Frontal cortex (tissue), 4 donors: ENCODE results near the gene TOE1. TPM values are rescaled to one million over a fixed set of nuclear protein-coding genes. Genes with fewer than 3 reads are reported as not detected.
"Not testable (repeated sequence)": the region's sequence is repeated elsewhere in the genome, so short reads cannot be mapped to it uniquely, and the experiment has no call there.

Source experiments
- DNase-seq, 2 donors: peaks; one replicate each; pipeline ENCODE4 v3.0.0; 2012; ENCODE audit warnings: low spot score in 2 of 2
- FAIRE-seq: peaks from 2 replicates; lab custom pipeline; 2012; peaks lifted over from hg19 to GRCh38; lab: Jason Lieb, UNC
- total RNA-seq: library from RNA; depleted of rRNA; stranded (reverse); fragments of >200 nt; gene quantifications from one replicate; pipeline ENCODE4 v1.2.3, GENCODE V29; 2014
- donor health status: control.
- donor health status: control.
- donor health status: control.

Gene TOE1
- total RNA-seq, 1 donor from 2014 or later: 7.3 TPM

GRCh38 chr1:45348966-45349677 is 9.2 kb downstream of the TOE1 start:
- FAIRE-seq: no peak
- no peak for DNase-seq

DNA sequence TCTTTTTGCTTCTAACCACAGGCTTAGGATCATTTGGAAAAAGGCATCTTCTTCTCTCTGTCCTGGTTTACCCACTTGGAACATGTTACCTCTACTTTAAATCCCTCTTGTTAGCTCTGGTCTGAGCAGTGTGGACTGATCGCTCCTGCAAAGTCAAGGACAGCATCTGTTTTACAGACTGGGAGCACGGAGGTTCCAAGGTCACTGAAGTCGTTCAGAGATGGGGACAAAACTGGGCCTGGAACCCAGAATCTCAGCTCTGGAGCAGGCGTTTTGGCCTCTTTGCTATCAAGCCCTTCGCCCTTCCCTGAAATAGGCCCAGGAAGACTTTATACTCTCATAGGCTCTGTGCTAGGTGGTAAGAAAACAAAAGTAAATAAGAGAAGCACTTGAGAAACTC is 11.5 kb downstream of the TOE1 start:
- FAIRE-seq (no peak), DNase-seq (no peak)

DNA sequence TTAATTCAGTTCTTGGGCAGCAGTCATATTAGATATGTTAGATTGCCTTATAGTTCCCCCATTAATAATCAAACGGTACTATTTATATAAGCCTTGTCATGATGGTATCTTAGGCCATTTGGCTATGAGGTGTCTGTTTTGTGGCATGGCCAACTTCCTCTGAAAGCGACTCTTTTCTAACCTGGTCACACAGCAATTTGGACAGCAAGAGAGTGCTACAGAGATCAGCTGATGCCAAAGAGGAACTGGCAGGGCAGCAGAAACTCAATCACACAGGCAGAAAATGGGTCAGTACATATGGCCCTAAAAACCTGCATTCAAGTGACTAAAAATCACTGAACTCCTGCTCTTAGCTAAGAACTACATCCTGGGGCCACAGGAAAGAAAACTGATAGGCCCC is 13.7 kb downstream of the TOE1 start:
- DNase-seq (no peak), FAIRE-seq (no peak)

DNA sequence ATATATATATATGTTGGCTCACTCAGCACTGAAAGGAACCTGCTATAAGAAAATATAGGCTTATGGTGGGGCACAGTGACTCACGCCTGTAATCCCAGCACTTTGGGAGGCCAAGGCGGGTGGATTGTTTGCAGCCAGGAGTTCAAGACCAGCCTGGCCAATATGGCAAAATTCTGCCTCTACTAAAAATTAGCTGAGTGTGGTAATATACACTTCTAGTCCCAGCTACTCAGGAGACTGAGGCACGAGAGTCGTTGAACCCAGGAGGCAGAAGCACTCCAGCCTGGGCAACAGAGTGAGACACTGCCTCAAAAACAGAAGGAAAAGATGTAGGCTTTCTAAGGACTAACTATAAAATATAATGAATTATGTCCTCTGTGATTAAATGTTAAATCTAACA is 14.9 kb downstream of the TOE1 start:
- DNase-seq (no peak), FAIRE-seq (no peak)

GRCh38 chr1:45355683-45356082 is 15.7 kb downstream of the TOE1 start:
- no peak for FAIRE-seq

DNA sequence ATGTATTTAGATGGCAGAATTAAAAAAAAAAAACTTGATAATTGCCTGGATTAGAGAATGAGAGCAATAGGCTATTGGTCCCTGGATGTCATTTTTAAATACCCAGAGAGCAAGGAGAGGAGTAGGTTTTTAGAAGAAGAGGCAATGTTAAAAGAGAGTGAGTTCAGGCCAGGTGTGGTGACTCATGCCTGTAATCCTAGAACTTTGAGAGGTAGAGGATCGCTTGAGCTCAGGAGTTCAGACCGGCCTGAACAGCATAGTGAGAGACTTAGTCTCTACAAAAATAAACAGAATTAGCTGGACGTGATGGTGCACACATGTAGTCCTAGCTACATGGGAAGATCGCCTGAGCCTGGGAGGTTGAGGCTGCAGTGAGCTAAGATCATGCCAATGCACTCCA is 16.2 kb downstream of the TOE1 start:
- no peak for DNase-seq
- FAIRE-seq: no peak

More at GRCh38 chr1:45355683-45356082, 15.7 kb downstream of the TOE1 start:
- no peak for DNase-seq

DNA sequence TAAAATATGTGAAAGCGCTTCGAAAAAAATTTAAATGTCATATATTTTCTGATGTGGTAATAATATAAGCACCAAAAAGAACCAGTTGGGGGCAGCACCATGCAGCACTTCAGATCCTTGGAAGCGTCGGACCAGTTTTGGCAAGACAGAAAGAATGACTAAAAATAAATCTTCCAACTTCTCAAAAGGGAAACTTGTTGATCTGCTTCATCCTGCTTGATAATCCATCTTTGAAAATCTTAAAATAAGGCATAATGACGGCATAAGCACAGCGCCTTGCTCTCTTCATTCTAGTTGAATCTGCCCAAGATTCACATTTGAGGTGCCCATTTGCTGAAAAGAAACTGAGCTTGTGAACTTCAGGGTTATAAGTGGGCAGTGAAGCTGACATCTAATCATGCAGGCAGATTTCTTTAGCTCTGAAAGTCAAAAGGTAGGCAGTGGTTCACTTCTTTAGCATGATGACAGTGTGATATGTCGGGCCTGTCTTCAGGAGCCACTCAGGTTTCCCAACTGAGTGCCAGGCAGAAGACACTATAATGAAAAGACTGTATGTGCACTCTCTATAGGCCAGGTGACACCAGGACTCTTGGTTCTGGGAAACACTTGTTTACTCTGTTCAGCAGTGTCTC is 20.0 kb downstream of the TOE1 start:
- DNase-seq (peak in 1 of 2 donors; percentile 32), FAIRE-seq (peak; percentile 93)

DNA sequence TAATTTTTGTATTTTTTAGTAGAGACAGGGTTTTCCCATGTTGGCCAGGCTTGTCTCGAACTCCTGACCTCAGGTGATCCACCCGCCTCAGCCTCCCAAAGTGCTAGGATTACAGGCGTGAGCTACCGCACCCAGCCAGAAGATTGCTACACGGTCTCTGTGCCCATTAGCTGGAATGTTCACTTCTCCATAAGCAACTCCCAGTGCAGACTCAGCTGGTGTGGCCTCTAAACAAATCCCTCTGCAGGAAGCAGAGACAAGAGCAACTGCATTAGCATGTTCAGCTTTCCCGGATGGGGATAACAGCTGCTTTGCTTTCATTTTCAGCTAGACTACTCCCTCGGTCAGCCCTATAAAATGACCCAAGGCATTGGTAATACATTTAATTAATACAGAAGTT is 21.0 kb downstream of the TOE1 start:
- not testable (repeated sequence) for FAIRE-seq, DNase-seq

DNA sequence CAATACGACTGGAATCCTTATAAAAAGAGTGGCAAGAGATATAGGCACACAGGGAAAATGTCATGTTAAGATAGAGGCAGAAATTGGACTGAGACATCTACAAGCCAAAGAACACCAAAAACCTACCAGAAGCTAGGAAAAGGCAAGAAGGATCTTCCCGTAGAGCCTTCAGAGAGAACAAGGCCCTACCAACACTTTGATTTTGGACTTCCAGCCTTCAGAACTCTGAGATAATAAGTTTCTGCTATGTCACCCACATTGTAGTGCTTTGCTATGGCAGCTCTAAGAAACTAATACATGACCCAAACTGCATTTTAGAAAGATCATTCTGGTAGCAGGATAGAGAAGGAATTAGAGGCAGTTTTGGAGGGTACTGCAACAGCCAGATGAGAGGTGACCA is 24.3 kb downstream of the TOE1 start:
- no peak for FAIRE-seq
- DNase-seq: no peak

GRCh38 chr1:45365051-45365450 is 25.1 kb downstream of the TOE1 start:
- no peak for DNase-seq

GRCh38 chr1:45370575-45370974 is 30.6 kb downstream of the TOE1 start:
- DNase-seq (no peak), FAIRE-seq (no peak)

More at GRCh38 chr1:45365051-45365450, 25.1 kb downstream of the TOE1 start:
- FAIRE-seq: no peak

DNA sequence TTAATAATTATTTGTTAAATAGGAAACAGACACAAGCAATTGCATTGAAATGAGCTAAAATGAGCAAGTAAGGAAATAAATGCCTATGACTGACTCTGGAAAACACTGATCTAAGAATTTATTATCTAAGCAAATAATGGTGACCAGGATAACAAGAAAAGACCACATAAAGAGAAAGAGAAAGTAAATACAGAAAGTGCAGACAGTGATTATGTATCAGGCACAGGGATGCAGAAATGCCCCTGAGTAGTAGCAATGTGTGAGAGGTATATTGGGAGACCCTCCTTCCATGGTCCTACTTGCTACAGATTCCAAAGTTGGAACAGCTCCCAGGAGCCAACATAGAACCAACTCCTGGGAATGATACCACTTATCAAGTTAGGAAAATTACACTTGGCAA is 33.6 kb downstream of the TOE1 start:
- no peak for FAIRE-seq
- DNase-seq: no peak

- DNase-seq (no peak), FAIRE-seq (peak; percentile 64)
Measured at GRCh38 chr1:45375104-45376090, 35.4 kb downstream of the TOE1 start.

GRCh38 chr1:45378184-45378583 is 38.2 kb downstream of the TOE1 start:
- FAIRE-seq (no peak), DNase-seq (no peak)

DNA sequence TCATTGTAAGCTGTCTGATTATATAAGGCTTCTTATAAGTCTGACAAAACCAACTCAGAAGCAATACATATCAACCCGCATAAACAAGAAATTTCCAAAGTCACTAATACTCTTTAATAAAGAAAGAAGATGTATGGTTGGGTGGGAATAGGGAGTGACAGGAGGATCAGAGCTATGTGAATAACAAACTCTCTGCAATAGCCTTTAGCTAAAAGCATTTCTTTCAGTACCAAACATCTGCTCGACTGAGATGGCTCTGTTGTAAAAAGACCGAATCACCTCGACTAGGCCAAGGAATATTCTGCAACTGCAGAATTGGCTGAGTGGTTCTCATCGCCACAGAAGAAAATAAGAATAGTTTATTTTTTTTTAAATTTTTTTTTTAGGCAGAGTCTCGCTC is 39.6 kb downstream of the TOE1 start:
- DNase-seq (no peak), FAIRE-seq (no peak)

DNA sequence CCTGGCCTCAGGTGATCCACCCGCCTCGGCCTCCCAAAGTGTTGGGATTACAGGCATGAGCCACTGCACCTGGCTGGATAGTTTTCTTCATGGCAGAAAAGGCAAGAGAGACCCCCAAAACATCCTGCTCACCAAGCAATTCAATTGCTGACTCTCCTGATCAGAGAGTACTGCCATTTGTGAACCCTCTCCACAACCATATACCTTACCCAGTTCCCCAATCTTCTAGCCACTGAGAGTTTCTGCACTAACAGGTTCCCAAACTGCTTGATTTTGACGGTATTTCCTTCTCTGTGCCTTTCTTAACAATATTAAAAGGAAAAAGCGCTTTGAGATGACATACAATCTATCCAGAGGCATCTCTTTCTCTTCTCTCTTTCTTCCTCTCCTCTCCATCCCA is 40.2 kb downstream of the TOE1 start:
- no peak for FAIRE-seq
- no peak for DNase-seq

DNA sequence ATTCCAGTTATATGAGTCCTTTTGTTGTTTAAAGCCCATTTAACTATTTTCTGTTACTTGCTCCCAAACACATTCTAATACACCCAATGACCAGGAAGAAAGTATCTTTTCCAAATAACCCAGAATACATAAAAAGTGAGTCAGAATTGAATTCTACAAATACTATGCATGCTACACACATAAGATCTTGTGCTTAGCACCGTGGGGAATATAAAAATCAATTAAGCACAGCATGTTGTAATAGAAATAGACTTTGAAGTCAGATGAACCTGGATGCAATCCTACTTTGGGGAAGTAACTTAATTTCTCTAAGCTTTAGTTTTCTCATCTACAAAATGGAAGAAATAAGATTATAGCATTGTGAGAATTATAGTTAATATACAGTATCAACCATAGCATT is 40.8 kb downstream of the TOE1 start:
- FAIRE-seq: no peak
- DNase-seq: no peak

DNA sequence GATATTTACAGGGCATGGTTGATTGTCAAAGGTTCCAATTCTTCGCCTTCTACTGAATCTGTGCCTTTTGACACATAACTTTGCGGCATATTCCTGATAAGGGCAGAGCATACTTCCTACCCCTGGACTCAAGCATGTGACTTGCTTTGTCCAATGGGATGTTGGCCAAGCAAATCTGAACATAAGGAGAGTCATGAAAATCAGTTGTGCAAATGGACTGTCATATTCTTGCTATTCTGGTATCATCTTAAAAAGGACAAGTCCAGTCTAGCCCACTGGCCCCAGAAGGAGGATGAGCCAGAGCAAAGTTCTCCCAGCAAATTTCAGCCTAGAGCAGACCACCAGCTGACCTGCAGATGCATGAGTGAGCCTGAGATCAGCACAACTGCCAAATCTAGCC is 41.3 kb downstream of the TOE1 start:
- no peak for FAIRE-seq
- DNase-seq: no peak

GRCh38 chr1:45383191-45383590 is 43.2 kb downstream of the TOE1 start:
- FAIRE-seq (no peak), DNase-seq (no peak)

DNA sequence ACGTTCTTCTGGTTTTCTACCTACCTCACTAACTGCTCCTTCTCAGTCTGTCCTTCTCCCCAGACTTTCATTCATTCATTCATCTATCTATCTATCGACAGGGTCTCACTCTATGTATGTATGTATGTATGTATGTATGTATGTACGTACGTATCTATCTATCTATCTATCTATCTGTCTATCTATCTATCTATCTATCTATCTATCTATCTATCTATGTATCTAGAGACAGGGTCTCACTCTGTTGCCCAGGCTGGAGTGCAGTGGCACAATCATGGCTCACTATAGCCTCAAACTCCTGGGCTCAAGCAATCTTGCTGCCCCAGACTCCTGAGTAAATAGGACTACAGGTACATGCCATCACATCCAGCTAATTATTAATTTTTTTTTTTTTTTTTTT is 44.2 kb downstream of the TOE1 start:
- FAIRE-seq, DNase-seq: not testable (repeated sequence)

DNA sequence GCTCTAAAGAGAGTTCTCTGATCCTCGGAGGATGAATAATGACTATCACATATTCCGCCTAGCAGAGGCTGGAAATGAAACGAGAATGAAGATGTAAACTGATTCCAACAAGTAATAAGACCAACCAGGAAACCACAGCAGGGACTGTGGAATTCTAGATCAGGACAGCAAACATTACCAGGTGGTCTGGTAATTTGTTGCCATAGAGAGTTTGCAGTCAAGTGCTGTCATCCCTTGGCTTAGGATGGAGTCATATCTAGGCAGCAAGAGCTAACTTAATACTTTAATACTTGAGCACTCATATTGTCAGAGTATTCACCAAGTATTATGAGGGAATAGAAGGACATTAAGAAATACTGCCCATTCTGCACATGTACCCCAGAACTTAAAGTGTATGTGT is 45.3 kb downstream of the TOE1 start:
- no peak for DNase-seq
- FAIRE-seq: no peak
